Right lobe of liver (tissue), 4 donors: Measurements from ENCODE around the gene ESYT2.

Experiments
- CTCF ChIP-seq, 4 donors: fragments of 200-600 bp in 3 of 4; fragments of 450-650 bp in 1 of 4; IDR thresholded peaks; one replicate each; pipeline versions ENCODE4 v1.5.1 to v1.8.0; 2016 to 2022; ENCODE audit warnings: antibody characterized with exemption in 4 of 4, mild to moderate bottlenecking in 2 of 4
- POLR2A ChIP-seq: fragments of 450-650 bp; IDR thresholded peaks from one replicate; pipeline ENCODE4 v1.6.1; 2017; ENCODE audit warnings: antibody characterized with exemption, mild to moderate bottlenecking
- donor health status: DM: no; HTN: no; CAD: no.
- donor health status: DM: no; HTN: no; CAD: no.
- donor health status: DM: no; HTN: yes; CAD: no.

GRCh38 chr7:158816271-158816670 lies 13.0 kb downstream of the ESYT2 start:
- TF ChIP-seq CTCF (IDR thresholded peaks at IDR 0.05) (no peak), POLR2A (no peak)
